Transverse colon (tissue), 4 donors: ENCODE data around the gene ZNF783. TPM values are rescaled to one million over a fixed set of nuclear protein-coding genes. Genes with fewer than 3 reads are reported as not detected.
A peak's percentile ranks its signal among the peaks of the same experiment; 100 is the strongest.

Source experiments
- DNase-seq: peaks from one replicate; pipeline ENCODE4 v3.0.0-alpha.2; 2019
- H3K27ac ChIP-seq, 4 donors: fragments of 200-600 bp; sonication (generic); 2 replicates each; pipeline ENCODE4 v1.5.1; 2016 to 2018; ENCODE audit warnings: inconsistent platforms in 4 of 4
- H3K27me3 ChIP-seq: fragments of 200-600 bp; sonication (generic); 2 replicates; pipeline ENCODE4 v1.5.1; 2017; ENCODE audit warnings: inconsistent platforms
- H3K36me3 ChIP-seq, 4 donors: fragments of 200-600 bp; sonication (generic); 2 replicates each; pipeline ENCODE4 v1.5.1; 2017 to 2019; ENCODE audit warnings: inconsistent platforms in 4 of 4
- H3K4me1 ChIP-seq, 4 donors: fragments of 200-600 bp; sonication (generic); 2 replicates each; pipeline ENCODE4 v1.5.1; 2017 to 2020; ENCODE audit warnings: inconsistent platforms in 4 of 4
- H3K4me3 ChIP-seq, 4 donors: fragments of 200-600 bp; sonication (generic); 1 replicate in 1 of 4; 2 replicates in 3 of 4; pipeline versions ENCODE4 v1.5.1 to v1.6.1; 2017 to 2019; ENCODE audit warnings: inconsistent platforms in 4 of 4
- H3K9me3 ChIP-seq, 2 donors: fragments of 200-600 bp; sonication (generic); 2 replicates each; pipeline ENCODE4 v1.5.1; 2017 to 2019; ENCODE audit warnings: inconsistent platforms in 2 of 2
- EP300 ChIP-seq: sonication (generic); formaldehyde crosslinking; IDR thresholded peaks from one replicate; pipeline ENCODE4 v1.6.1; 2017; ENCODE audit warnings: antibody characterized with exemption, low read depth
- POLR2A ChIP-seq: fragments of 450-650 bp; IDR thresholded peaks from one replicate; pipeline ENCODE4 v1.6.1; 2016; ENCODE audit warnings: antibody characterized with exemption, mild to moderate bottlenecking, moderate library complexity
- POLR2AphosphoS5 ChIP-seq, 3 donors: sonication (generic); formaldehyde crosslinking; IDR thresholded peaks; one replicate each; pipeline ENCODE4 v1.6.1; 2016; ENCODE audit warnings: antibody characterized with exemption in 3 of 3
- WGBS, 2 donors: methylation state at CpG; one replicate each; pipeline ENCODE4 v1.1.5; 2018; ENCODE audit warnings: low coverage in 1 of 2; 5-methylcytosine and 5-hydroxymethylcytosine counted together
- in situ Hi-C, 4 donors: fragments of 200-750 bp; cut with MboI; loops; one replicate each; pipeline versions ENCODE4 v1.15.0 to v1.15.1; 2017; ENCODE audit warnings: low sequenced_read_pairs in 3 of 4, low pct_ligation_motif_present in 1 of 4, low pct_unique_long_range_greater_than_20kb in 1 of 4
- intact Hi-C: fragments of 100-400 bp; cut with DNase I; formaldehyde crosslinking; loops from one replicate; pipeline ENCODE4 v1.15.1; 2023; ENCODE audit warnings: low total_unique reads
- total RNA-seq, 4 donors: library from RNA; depleted of rRNA; stranded (reverse); fragments of >200 nt; gene quantifications; one replicate each; pipeline ENCODE4 v1.1.0, GENCODE V29; 2016
- TF ChIP-seq, protein P1 (sequence below), 5 experiments: fragments of 200-600 bp in 3 of 5; fragments of 450-650 bp in 2 of 5; sonication (generic) in 3 of 5; IDR thresholded peaks; 1 replicate in 2 of 5; 2 replicates in 3 of 5; pipeline ENCODE4 v1.5.1; 2016 to 2017; ENCODE audit warnings: antibody characterized with exemption in 5 of 5, inconsistent platforms in 3 of 5, mild to moderate bottlenecking in 2 of 5, moderate library complexity in 1 of 5

Gene ZNF783
- total RNA-seq, 4 donors from 2014 or later, result 9.0 to 28.7 (median 17.9) TPM

DNA sequence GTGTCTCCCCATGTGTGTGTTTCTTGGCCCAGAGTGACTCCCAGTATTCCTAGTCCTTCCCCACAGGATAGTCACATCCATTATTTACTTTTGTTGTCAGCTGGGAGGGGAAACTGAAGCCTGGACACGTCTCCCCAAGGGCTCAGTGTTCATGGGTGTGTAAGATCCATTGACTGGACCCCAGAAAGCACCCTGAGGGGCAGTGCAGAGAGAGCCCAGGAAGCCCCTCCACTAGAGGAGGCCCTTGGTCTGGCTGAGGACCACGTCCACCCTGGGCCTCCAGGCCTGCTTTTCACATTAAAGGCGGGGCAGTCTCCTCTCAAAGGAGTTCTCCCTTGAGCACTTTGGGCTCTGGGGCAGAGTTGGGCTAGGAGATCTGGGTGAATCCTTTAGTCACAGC is 21.3 kb downstream of the ZNF783 start:
- H3K27me3 ChIP-seq, result no peaks in the 10 kb centered on the region
- WGBS, 2 donors, result 100% methylated on average over 2 to 3 of the region's 3 CpGs

DNA sequence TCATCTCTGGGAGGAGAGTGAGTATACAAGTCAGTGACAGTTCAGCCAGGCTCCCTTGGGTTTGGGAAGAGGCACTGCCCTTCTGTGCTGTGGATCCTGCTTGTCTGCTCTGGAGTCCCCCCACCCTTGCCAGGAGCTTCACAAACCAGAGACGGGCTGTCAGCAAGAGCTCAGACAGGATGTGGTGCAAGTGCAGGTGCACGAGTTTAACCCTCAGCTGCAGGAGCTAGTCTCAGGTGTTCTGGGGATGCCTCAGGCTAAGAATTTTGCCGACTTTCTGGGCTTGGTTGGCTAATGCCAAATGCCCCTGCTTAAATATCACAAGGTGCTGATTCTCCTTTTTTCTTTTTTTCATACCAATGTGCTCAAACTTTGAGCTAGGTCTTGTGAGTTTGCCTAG is 22.3 kb downstream of the ZNF783 start:
- 13 to 40% methylated on average over 1 to 3 of the region's 3 CpGs for WGBS, 2 donors
- TF ChIP-seq POLR2A (no peak), POLR2AphosphoS5 (IDR thresholded peaks at IDR 0.05) (no peak), EP300 (no peak)
- TF ChIP-seq, protein P1, sequence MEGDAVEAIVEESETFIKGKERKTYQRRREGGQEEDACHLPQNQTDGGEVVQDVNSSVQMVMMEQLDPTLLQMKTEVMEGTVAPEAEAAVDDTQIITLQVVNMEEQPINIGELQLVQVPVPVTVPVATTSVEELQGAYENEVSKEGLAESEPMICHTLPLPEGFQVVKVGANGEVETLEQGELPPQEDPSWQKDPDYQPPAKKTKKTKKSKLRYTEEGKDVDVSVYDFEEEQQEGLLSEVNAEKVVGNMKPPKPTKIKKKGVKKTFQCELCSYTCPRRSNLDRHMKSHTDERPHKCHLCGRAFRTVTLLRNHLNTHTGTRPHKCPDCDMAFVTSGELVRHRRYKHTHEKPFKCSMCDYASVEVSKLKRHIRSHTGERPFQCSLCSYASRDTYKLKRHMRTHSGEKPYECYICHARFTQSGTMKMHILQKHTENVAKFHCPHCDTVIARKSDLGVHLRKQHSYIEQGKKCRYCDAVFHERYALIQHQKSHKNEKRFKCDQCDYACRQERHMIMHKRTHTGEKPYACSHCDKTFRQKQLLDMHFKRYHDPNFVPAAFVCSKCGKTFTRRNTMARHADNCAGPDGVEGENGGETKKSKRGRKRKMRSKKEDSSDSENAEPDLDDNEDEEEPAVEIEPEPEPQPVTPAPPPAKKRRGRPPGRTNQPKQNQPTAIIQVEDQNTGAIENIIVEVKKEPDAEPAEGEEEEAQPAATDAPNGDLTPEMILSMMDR (IDR thresholded peaks at IDR 0.05), result no peak

More for the DNA sequence above, 21.3 kb downstream of the ZNF783 start:
- DNase-seq, result no peak
- TF ChIP-seq EP300 (no peak), POLR2A (no peak), POLR2AphosphoS5 (IDR thresholded peaks at IDR 0.05) (no peak)
- TF ChIP-seq, protein P1 (IDR thresholded peaks at IDR 0.05), result no peak
- H3K27ac ChIP-seq, result no peak overlapping the region
- peaks cover 5 to 16% (median 9%) of the 10 kb centered on the region in 4 donors for H3K4me1 ChIP-seq
- no peaks in the 10 kb centered on the region for H3K9me3 ChIP-seq
- H3K4me3 ChIP-seq, result no peak overlapping the region
- in situ Hi-C loops, result no loop called here
- peaks cover 0 to 13% (median 0%) of the 10 kb centered on the region in 4 donors for H3K36me3 ChIP-seq
- intact Hi-C loops, result no loop called here

DNA sequence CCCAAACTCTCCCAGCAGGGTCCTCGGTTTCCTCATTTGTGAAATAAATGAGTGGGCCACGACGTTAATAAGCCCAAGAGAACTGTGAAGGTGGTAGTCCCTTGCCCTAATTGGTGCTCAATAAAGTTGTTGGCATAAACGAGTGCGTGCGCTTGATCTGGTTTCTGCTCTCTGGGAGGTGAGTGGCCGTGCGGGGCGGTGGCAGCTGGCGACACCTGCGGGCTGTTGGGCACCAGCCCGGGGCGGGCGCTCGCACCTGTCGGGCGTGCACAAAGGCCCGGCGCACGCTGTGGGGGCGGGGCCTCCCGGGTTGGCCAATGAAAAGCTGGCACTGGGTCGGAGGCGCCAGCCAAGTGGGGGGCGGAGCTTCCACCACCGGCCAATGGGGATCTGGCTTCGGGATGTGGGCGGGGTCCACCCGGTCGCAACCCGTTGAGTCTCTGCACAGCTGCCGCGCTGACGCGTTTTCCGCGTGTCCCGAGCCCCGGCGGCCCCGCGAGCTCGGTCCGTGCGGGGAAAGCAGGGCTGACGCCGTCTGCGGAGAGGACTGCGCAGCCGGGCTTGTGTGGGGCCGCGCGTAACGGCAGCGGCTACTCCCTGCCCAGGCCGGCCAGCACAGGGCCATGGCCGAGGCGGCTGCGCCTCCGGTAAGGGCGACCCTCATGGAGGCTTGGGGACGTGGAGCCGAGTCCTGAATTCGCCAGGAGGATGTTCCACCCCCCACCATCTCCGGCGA is 23.0 kb downstream of the ZNF783 start:
- peak; percentile 57 to 76 (median 63) for TF ChIP-seq POLR2AphosphoS5 (IDR thresholded peaks at IDR 0.05)
- TF ChIP-seq POLR2A, result peak; percentile 53
- TF ChIP-seq, protein P1 (IDR thresholded peaks at IDR 0.05), result peak in 2 of 5 experiments; percentile 28 to 30
- no peak for TF ChIP-seq EP300
- Histone ChIP-seq H3K27ac (peak overlapping the region; percentile 26 to 44 (median 35)), H3K27me3 (no peaks in the 10 kb centered on the region), H3K9me3 (no peaks in the 10 kb centered on the region), H3K4me3 (peak overlapping the region; percentile 33 to 61 (median 46)), H3K4me1 (peaks cover 5 to 16% (median 9%) of the 10 kb centered on the region in 4 donors), H3K36me3 (peaks cover 0 to 3% (median 0%) of the 10 kb centered on the region in 4 donors)
- in situ Hi-C loops, result no loop called here
- intact Hi-C loops, result no loop called here
- DNase-seq, result peak; percentile 99
- 2% methylated on average over 45 of the region's 66 CpGs; no CpG with 5 or more reads in 1 of the 2 donors for WGBS, 2 donors

More for the DNA sequence above, 22.3 kb downstream of the ZNF783 start:
- in situ Hi-C loops, result no loop called here
- peak; percentile 18 for DNase-seq
- peaks cover 0 to 3% (median 0%) of the 10 kb centered on the region in 4 donors for H3K36me3 ChIP-seq
- no peaks in the 10 kb centered on the region for H3K9me3 ChIP-seq
- no peaks in the 10 kb centered on the region for H3K27me3 ChIP-seq
- H3K4me3 ChIP-seq, result peak overlapping the region in 1 of 4 donors; percentile 55
- peaks cover 5 to 16% (median 9%) of the 10 kb centered on the region in 4 donors for H3K4me1 ChIP-seq
- intact Hi-C loops, result no loop called here
- H3K27ac ChIP-seq, result peak overlapping the region in 2 of 4 donors; percentile 14 to 26

- TF ChIP-seq, protein P1 (IDR thresholded peaks at IDR 0.05), result no peak
- no peak for TF ChIP-seq POLR2AphosphoS5 (IDR thresholded peaks at IDR 0.05)
- in situ Hi-C loops, result no loop called here
- 7% methylated on average over 11 of the region's 11 CpGs; no CpG with 5 or more reads in 1 of the 2 donors for WGBS, 2 donors
- Histone ChIP-seq H3K4me1 (peaks cover 5 to 16% (median 9%) of the 10 kb centered on the region in 4 donors), H3K9me3 (no peaks in the 10 kb centered on the region), H3K27me3 (no peaks in the 10 kb centered on the region), H3K4me3 (peak overlapping the region; percentile 33 to 61 (median 46)), H3K27ac (peak overlapping the region; percentile 9 to 44 (median 30)), H3K36me3 (peaks cover 0 to under 1% (median 0%) of the 10 kb centered on the region in 4 donors)
- intact Hi-C loops, result no loop called here
- peak; percentile 18 for DNase-seq
These were observed 23.6 kb downstream of the ZNF783 start for GRCh38 chr7:149285603-149286002.
